Gastrocnemius medialis (tissue), 4 donors: ENCODE results near the gene HAPLN2.

Experiments
- CTCF ChIP-seq, 5 experiments: fragments of 450-650 bp in 3 of 5; fragments of 200-600 bp in 2 of 5; sonication (generic) in 2 of 5; IDR thresholded peaks in 4 of 5; conservative IDR thresholded peaks in 1 of 5; 1 replicate in 4 of 5; 2 replicates in 1 of 5; pipeline ENCODE4 v1.5.1; 2016 to 2019; ENCODE audit warnings: antibody characterized with exemption in 5 of 5, mild to moderate bottlenecking in 3 of 5, moderate library complexity in 3 of 5
- POLR2A ChIP-seq, 2 donors: fragments of 450-650 bp; IDR thresholded peaks; one replicate each; pipeline ENCODE4 v1.6.1; 2017; ENCODE audit warnings: antibody characterized with exemption in 2 of 2, mild to moderate bottlenecking in 2 of 2, moderate library complexity in 2 of 2

- TF ChIP-seq CTCF (IDR thresholded peaks at IDR 0.05 in 4 of 5, conservative IDR thresholded peaks at IDR 0.05 in 1 of 5), result no peak
- no peak for TF ChIP-seq POLR2A (IDR thresholded peaks at IDR 0.05)
Observed at GRCh38 chr1:156670791-156671190, 51.6 kb downstream of the HAPLN2 start.
